Endothelial cell of umbilical vein (primary cell): ENCODE measurements around the gene SLC44A4. TPM values are rescaled to one million over a fixed set of nuclear protein-coding genes. Genes with fewer than 3 reads are reported as not detected.
A peak's percentile ranks its signal among the peaks of the same experiment; 100 is the strongest.

Source experiments
- BruUV-seq: library from RNA; stranded (reverse); fragments of 400-500 nt; replicated peaks from 2 replicates; lab custom pipeline; 2021; lab: Mats Ljungman, UMichigan
- CTCF ChIA-PET: fragments of 300-600, 350-600 bp; sonication (Branson Sonifier 250); formaldehyde crosslinking; loops from one replicate; lab custom pipeline; 2021; ENCODE audit warnings: antibody characterized with exemption, inconsistent platforms; lab: Charles Lee
- POLR2A ChIA-PET: fragments of 300-600, 350-600 bp; sonication (Branson Sonifier 250); formaldehyde crosslinking; loops from one replicate; lab custom pipeline; 2021; ENCODE audit warnings: antibody characterized with exemption, inconsistent platforms; lab: Charles Lee
- DNase-seq: peaks from one replicate; pipeline ENCODE4 v3.0.0-alpha.2; 2011; ENCODE audit warnings: low read depth, low spot score
- FAIRE-seq: peaks from 2 replicates; lab custom pipeline; 2011; peaks lifted over from hg19 to GRCh38; lab: Jason Lieb, UNC
- H2AFZ ChIP-seq: 2 replicates; pipeline ENCODE4 v1.6.0; 2012; ENCODE audit warnings: low read depth, low read length, control low read depth, inconsistent platforms
- H3K27ac ChIP-seq: 2 replicates; pipeline ENCODE4 v1.5.1; 2011; ENCODE audit warnings: low read depth, mild to moderate bottlenecking, control low read depth, low read length, moderate library complexity; ENCODE audit not compliant: insufficient read depth
- H3K27me3 ChIP-seq, 2 experiments: 2 replicates each; pipeline versions ENCODE4 v1.6.0 to v1.6.1; 2011; ENCODE audit warnings: low read length in 2 of 2, mixed read lengths in 1 of 2; ENCODE audit not compliant: control insufficient read depth in 2 of 2, insufficient read depth in 2 of 2
- H3K36me3 ChIP-seq, 2 experiments: 2 replicates in 1 of 2; 3 replicates in 1 of 2; pipeline ENCODE4 v1.5.1; 2011; ENCODE audit warnings: low read length in 2 of 2, mild to moderate bottlenecking in 1 of 2, moderate library complexity in 1 of 2; ENCODE audit not compliant: control insufficient read depth in 2 of 2, insufficient read depth in 2 of 2; ENCODE audit errors: extremely low read depth in 1 of 2
- H3K4me1 ChIP-seq: 3 replicates; pipeline ENCODE4 v1.5.1; 2011; ENCODE audit warnings: mild to moderate bottlenecking, low read length; ENCODE audit not compliant: control insufficient read depth, insufficient read depth; ENCODE audit errors: extremely low read depth
- H3K4me2 ChIP-seq: 2 replicates; pipeline ENCODE4 v1.6.1; 2011; ENCODE audit warnings: low read length, control low read depth, mixed read lengths; ENCODE audit not compliant: insufficient read depth
- H3K4me3 ChIP-seq, 3 experiments: fragments of 200-600 bp in 1 of 3; sonication (generic), shearing (Covaris generic) in 1 of 3; replicated peaks in 1 of 3; 2 replicates each; pipeline ENCODE4 v1.5.1; 2011 to 2016; ENCODE audit warnings: control low read depth in 3 of 3, low read length in 3 of 3, mild to moderate bottlenecking in 2 of 3, inconsistent platforms in 1 of 3, low read depth in 1 of 3, moderate library complexity in 1 of 3; ENCODE audit not compliant: insufficient read depth in 1 of 3
- H3K79me2 ChIP-seq: 2 replicates; pipeline ENCODE4 v1.6.0; 2012; ENCODE audit warnings: low read length, inconsistent platforms; ENCODE audit not compliant: control insufficient read depth, insufficient read depth
- H3K9ac ChIP-seq: replicated peaks from 2 replicates; pipeline ENCODE3; 2011; ENCODE audit warnings: low read length, control low read depth; ENCODE audit not compliant: insufficient read depth; ENCODE audit errors: extremely low read depth
- H3K9me1 ChIP-seq: replicated peaks from 3 replicates; pipeline ENCODE4 v1.6.0; 2011; ENCODE audit warnings: mild to moderate bottlenecking, low read length; ENCODE audit not compliant: control insufficient read depth, insufficient read depth; ENCODE audit errors: extremely low read depth
- H3K9me3 ChIP-seq: replicated peaks from 2 replicates; pipeline ENCODE4 v1.5.1; 2012; ENCODE audit warnings: low read length, inconsistent platforms; ENCODE audit not compliant: control insufficient read depth, insufficient read depth
- H4K20me1 ChIP-seq: replicated peaks from 2 replicates; pipeline ENCODE3; 2011; ENCODE audit warnings: mild to moderate bottlenecking, low read length; ENCODE audit not compliant: control insufficient read depth, insufficient read depth; ENCODE audit errors: extremely low read depth
- EZH2 ChIP-seq: IDR thresholded peaks from 2 replicates; pipeline ENCODE4 v1.6.1; 2012; ENCODE audit warnings: borderline replicate concordance, low read depth, mild to moderate bottlenecking, moderate library complexity, low read length, inconsistent platforms; ENCODE audit not compliant: severe bottlenecking
- FOS ChIP-seq: IDR thresholded peaks from 2 replicates; pipeline ENCODE4 v1.6.1; 2011; ENCODE audit warnings: mild to moderate bottlenecking, low read length, moderate library complexity, borderline replicate concordance; ENCODE audit not compliant: insufficient read depth
- GATA2 ChIP-seq: IDR thresholded peaks from 2 replicates; pipeline ENCODE4 v1.7.0; 2011; ENCODE audit warnings: low read depth, mild to moderate bottlenecking, moderate library complexity, mixed read lengths, low read length; ENCODE audit not compliant: insufficient read length, insufficient read depth
- JUN ChIP-seq: IDR thresholded peaks from 2 replicates; pipeline ENCODE4 v1.6.1; 2011; ENCODE audit warnings: borderline replicate concordance, low read depth; ENCODE audit not compliant: insufficient read length, insufficient read depth
- MAX ChIP-seq: IDR thresholded peaks from 2 replicates; pipeline ENCODE4 v1.6.1; 2011; ENCODE audit not compliant: insufficient read depth, insufficient read length
- MYC ChIP-seq: IDR thresholded peaks from one replicate; pipeline ENCODE4 v1.6.1; 2011; ENCODE audit warnings: mild to moderate bottlenecking, low read depth, low read length
- POLR2A ChIP-seq: IDR thresholded peaks from 2 replicates; pipeline ENCODE4 v1.6.1; 2012; ENCODE audit warnings: low read depth, mild to moderate bottlenecking, control low read depth, low read length
- POLR2AphosphoS5 ChIP-seq: IDR thresholded peaks from 2 replicates; pipeline ENCODE4 v1.6.1; 2012; ENCODE audit warnings: low read depth, mild to moderate bottlenecking, control low read depth, low read length, moderate library complexity; ENCODE audit not compliant: insufficient read depth
- dilution Hi-C: fragments of 300-500 bp; cut with MboI; formaldehyde crosslinking; loops from one replicate; pipeline ENCODE4 v1.15.0; 2019; ENCODE audit warnings: low sequenced_read_pairs; ENCODE audit not compliant: extremely low pct_ligation_motif_present
- intact Hi-C: fragments of 100-400 bp; cut with micrococcal nuclease; formaldehyde crosslinking; loops from one replicate; pipeline ENCODE4 v1.10.0; 2022
- polyA plus RNA-seq, 4 experiments: library from polyadenylated mRNA; depleted of rRNA in 3 of 4; stranded (reverse) in 3 of 4; unstranded in 1 of 4; fragments of >200 nt; gene quantifications; 2 replicates each; pipeline versions ENCODE4 v1.2.1 to v1.2.3, GENCODE V29; 2011 to 2012; ENCODE audit warnings: missing spikeins in 1 of 4
- total RNA-seq: library from RNA; stranded (reverse); gene quantifications from 2 replicates; pipeline ENCODE4 v1.2.3, GENCODE V29; 2021
- TF ChIP-seq, protein P1 (sequence below), 2 donors: IDR thresholded peaks; 1 replicate in 1 of 2; 2 replicates in 1 of 2; pipeline ENCODE4 v1.5.1; 2011; ENCODE audit warnings: low read length in 2 of 2, mild to moderate bottlenecking in 2 of 2, moderate library complexity in 2 of 2, control low read depth in 1 of 2, inconsistent platforms in 1 of 2, low read depth in 1 of 2; ENCODE audit not compliant: insufficient read depth in 1 of 2; ENCODE audit errors: extremely low read depth in 1 of 2

Gene SLC44A4
- total and polyA plus RNA-seq, 2 donors (not counting 3 experiments of a cell fraction or from before 2014, with no cell fraction given): 0.84 to 1.1 TPM

DNA sequence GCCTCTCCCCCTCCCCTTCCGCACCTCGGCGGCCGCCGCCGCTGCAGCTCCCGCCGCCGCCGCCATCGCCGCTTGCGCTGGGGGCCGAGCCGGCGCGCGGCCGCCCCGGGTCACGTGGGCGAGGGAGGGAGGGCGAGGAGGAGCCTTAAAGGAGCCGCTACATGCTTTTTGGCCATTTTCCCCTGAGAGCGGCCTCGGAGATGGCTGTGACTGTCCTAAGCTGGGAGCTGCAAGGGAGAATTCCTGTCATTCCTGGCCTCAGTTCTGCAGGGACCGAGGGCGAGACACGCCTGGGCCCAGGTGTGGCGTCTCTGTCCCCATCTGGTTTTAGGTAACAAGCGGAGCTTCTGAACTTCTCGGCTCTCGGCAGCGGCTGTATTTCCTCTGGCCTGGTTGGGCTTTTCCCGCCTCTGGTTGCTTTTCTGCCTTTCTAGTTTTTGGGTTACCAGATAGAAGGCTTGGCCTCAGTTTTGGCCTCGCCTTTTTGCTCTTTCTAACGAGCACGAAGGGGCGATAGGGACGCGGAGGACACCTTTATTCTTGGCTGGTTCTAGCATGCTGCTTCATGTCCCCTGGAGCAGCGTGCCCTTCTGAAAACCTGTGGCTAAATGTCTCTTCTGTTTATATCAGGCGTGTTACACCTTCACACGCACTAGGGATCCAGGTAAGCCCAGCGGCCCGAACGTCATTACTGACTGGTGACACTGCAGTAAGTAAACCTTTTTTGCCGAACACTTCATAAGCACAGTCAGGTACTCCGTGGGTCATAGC is 19.0 kb upstream of the SLC44A4 start, which contains the start of gene EHMT2:
Gene EHMT2, minus strand, starts transcription at position 87 of the 771 bp plus-strand sequence. Its CDS starts 21 bp downstream, at position 66.
- BruUV-seq: TSS peak; percentile 80
- peak within 1 kb of the TSS; percentile 57 to 75 (median 69) for H3K4me3 ChIP-seq
- H3K9ac ChIP-seq: peak within 1 kb of the TSS; percentile 71
- FAIRE-seq: peak; percentile 80
- H3K9me3 ChIP-seq: no peaks in the 10 kb centered on the region
- intact Hi-C loops (loop anchor here (5.0 kb wide), 1 partner anchor 65 kb away; no protein-coding TSS in a partner anchor), dilution Hi-C loops (no loop called here)
- peak; percentile 82 for DNase-seq
- H3K27ac ChIP-seq: peak within 1 kb of the TSS; percentile 1
- H3K36me3 ChIP-seq: peaks cover 0 to 8% of the 10 kb centered on the region in 2 experiments
- H3K4me1 ChIP-seq: peaks cover 12% of the 10 kb centered on the region
- peak; percentile 48 for TF ChIP-seq POLR2A
- no peak for TF ChIP-seq GATA2
- TF ChIP-seq, protein P1, sequence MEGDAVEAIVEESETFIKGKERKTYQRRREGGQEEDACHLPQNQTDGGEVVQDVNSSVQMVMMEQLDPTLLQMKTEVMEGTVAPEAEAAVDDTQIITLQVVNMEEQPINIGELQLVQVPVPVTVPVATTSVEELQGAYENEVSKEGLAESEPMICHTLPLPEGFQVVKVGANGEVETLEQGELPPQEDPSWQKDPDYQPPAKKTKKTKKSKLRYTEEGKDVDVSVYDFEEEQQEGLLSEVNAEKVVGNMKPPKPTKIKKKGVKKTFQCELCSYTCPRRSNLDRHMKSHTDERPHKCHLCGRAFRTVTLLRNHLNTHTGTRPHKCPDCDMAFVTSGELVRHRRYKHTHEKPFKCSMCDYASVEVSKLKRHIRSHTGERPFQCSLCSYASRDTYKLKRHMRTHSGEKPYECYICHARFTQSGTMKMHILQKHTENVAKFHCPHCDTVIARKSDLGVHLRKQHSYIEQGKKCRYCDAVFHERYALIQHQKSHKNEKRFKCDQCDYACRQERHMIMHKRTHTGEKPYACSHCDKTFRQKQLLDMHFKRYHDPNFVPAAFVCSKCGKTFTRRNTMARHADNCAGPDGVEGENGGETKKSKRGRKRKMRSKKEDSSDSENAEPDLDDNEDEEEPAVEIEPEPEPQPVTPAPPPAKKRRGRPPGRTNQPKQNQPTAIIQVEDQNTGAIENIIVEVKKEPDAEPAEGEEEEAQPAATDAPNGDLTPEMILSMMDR (IDR thresholded peaks at IDR 0.05; ENCODE audit: extremely low read depth in 1 of 2, insufficient read depth in 1 of 2, low read depth in 1 of 2, low read length in 2 of 2): no peak
- TF ChIP-seq POLR2AphosphoS5: no peak
- TF ChIP-seq EZH2: no peak
- peak; percentile 88 for TF ChIP-seq MAX
- no peak for TF ChIP-seq FOS
- TF ChIP-seq MYC: no peak
- no peak for TF ChIP-seq JUN
- no peaks in the 10 kb centered on the region for H3K27me3 ChIP-seq
- POLR2A ChIA-PET: interaction anchor here (0.6 to 1.9 kb wide), 4 partner anchors 14 to 71 kb away, joined by 3 to 7 read pairs (median 6); partner anchors contain the start of genes HSPA1B and NEU1
- H2AFZ ChIP-seq: peak within 1 kb of the TSS; percentile 78
- no peaks in the 10 kb centered on the region for H3K79me2 ChIP-seq
- no peaks in the 10 kb centered on the region for H3K9me1 ChIP-seq
- H3K4me2 ChIP-seq: peak within 1 kb of the TSS; percentile 97
- CTCF ChIA-PET: interaction anchor here (0.7 to 2.4 kb wide), 9 partner anchors 9 to 941 kb away, joined by 3 to 31 read pairs (median 4); partner anchors contain the start of genes NELFE, NEU1, SKIC2 and TAP2
- H4K20me1 ChIP-seq: no peaks in the 10 kb centered on the region
